SK-N-SH (cell line): ENCODE results near the gene PHLPP1.

ENCODE experiments used
- CHD2 ChIP-seq: fragments of 150-350 bp; IDR thresholded peaks from 2 replicates; pipeline ENCODE4 v1.6.1; 2018; ENCODE audit warnings: low read length; ENCODE audit not compliant: partially characterized antibody
- CTCF ChIP-seq: fragments of 200-600 bp; sonication (generic); IDR thresholded peaks from 2 replicates; pipeline ENCODE4 v1.6.1; 2017; ENCODE audit warnings: antibody characterized with exemption, mild to moderate bottlenecking, moderate library complexity
- EP300 ChIP-seq, 2 experiments: IDR thresholded peaks; 2 replicates each; pipeline versions ENCODE4 v1.4.0 to v1.6.1; 2012; ENCODE audit warnings: borderline replicate concordance in 1 of 2, low read depth in 1 of 2, low read length in 1 of 2
- FOXJ3 ChIP-seq: sonication (generic); formaldehyde crosslinking; IDR thresholded peaks from 2 replicates; pipeline ENCODE4 v1.5.1; 2020; ENCODE audit warnings: mild to moderate bottlenecking, missing genetic modification reagents
- FOXM1 ChIP-seq: IDR thresholded peaks from 2 replicates; pipeline ENCODE4 v1.4.0; 2012; ENCODE audit warnings: low read depth, mild to moderate bottlenecking
- RCOR1 ChIP-seq: fragments of 150-350 bp; IDR thresholded peaks from 2 replicates; pipeline ENCODE4 v1.6.1; 2017; ENCODE audit warnings: antibody characterized with exemption, low read length
- REST ChIP-seq: IDR thresholded peaks from 2 replicates; pipeline ENCODE4 v1.6.1; 2012; ENCODE audit warnings: mild to moderate bottlenecking, low read depth, low read length, moderate library complexity
- RFX5 ChIP-seq: IDR thresholded peaks from 2 replicates; pipeline ENCODE4 v1.6.1; 2012; ENCODE audit warnings: mild to moderate bottlenecking, improper control_type of control experiment, low read length
- RXRA ChIP-seq: IDR thresholded peaks from 2 replicates; pipeline ENCODE4 v1.4.0; 2012; ENCODE audit warnings: low read depth, mild to moderate bottlenecking, borderline replicate concordance
- TAF1 ChIP-seq: IDR thresholded peaks from 2 replicates; pipeline ENCODE4 v1.6.1; 2012; ENCODE audit warnings: low read depth, mild to moderate bottlenecking, low read length, moderate library complexity, borderline replicate concordance
- TEAD4 ChIP-seq: IDR thresholded peaks from 2 replicates; pipeline ENCODE4 v1.4.0; 2012; ENCODE audit warnings: mild to moderate bottlenecking, borderline replicate concordance; ENCODE audit not compliant: insufficient read depth
- YY1 ChIP-seq: IDR thresholded peaks from 2 replicates; pipeline ENCODE4 v1.4.0; 2012; ENCODE audit warnings: low read depth, mild to moderate bottlenecking
- TF ChIP-seq, protein P1 (sequence below): IDR thresholded peaks from 2 replicates; pipeline ENCODE4 v1.4.0; 2012; ENCODE audit warnings: low read depth

DNA sequence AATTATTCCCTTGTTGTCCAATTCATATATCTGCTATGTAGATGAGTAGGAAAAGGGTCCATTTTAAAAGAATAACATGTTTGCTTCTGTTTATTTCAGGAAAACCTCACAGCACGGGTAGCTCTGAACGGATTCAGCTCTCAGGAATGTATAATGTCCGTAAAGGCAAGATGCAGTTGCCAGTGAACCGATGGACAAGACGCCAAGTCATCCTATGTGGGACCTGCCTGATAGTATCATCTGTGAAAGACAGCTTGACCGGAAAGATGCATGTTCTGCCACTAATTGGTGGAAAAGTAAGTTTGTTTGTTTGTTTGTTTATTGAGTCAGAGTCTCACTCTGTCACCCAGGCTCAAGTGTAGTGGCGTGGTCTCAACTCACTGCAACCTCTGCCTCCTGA is 114.6 kb downstream of the PHLPP1 start:
- TF ChIP-seq EP300 (IDR thresholded peaks at IDR 0.05; ENCODE audit: borderline replicate concordance in 1 of 2, low read depth in 1 of 2, low read length in 1 of 2) = no peak
- TF ChIP-seq, protein P1, sequence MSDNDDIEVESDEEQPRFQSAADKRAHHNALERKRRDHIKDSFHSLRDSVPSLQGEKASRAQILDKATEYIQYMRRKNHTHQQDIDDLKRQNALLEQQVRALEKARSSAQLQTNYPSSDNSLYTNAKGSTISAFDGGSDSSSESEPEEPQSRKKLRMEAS = no peak
- TF ChIP-seq RFX5 = no peak
- TF ChIP-seq FOXJ3 (CRISPR knock-in tag) = no peak
- TF ChIP-seq RXRA = no peak
- no peak for TF ChIP-seq CTCF
- TF ChIP-seq REST = no peak
- TF ChIP-seq TEAD4 = no peak
- TF ChIP-seq FOXM1 = no peak
- no peak for TF ChIP-seq TAF1
- TF ChIP-seq RCOR1 = no peak
- no peak for TF ChIP-seq YY1
- TF ChIP-seq CHD2 = no peak
